ENCODE results near the gene POU2AF3.

POU2AF3 gene

DNA sequence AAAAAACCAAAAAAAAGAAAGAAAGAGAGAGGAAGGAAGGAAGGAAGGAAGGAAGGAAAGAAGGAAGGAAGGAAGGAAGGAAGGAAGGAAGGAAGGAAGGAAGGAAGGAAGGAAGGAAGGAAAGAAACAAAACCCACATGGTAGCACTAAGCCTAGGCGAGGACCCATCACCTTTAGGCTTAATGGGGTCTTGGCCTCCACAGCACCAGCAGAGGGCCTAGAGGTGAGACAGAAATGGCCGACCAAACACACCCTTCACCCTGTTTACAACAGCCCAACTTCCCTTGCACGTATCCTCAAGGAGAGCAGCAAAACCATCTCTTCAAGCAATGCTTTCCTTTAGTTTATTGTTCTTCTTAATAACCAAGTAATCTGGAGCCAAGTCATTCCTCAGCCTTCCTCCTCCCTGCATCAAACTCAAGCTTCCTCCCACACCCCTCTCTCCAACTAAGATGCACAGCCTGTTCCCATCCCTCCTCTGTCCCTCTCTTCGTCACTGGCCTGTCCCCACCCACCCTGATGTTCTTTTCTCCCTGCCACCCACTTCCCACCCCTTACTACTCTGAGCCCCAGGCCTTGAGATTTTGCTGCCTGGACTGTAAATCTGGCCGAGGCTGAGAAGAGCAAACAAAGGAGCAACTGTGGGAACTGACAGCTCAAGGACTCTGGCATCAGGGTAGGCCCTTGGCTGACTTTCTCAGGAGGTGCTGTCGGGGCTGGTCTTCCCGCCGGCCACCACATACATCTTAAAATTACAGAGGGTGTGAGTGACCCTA is 54.8 kb downstream of the POU2AF3 start:
- no peaks in the 10 kb centered on the region for H3K9me2 ChIP-seq (replicated peaks; ENCODE audit: low read depth, low read length)
- no peak for TF ChIP-seq EZH2phosphoT487 (IDR thresholded peaks at IDR 0.05; ENCODE audit: borderline replicate concordance)
- TF ChIP-seq, protein P1, sequence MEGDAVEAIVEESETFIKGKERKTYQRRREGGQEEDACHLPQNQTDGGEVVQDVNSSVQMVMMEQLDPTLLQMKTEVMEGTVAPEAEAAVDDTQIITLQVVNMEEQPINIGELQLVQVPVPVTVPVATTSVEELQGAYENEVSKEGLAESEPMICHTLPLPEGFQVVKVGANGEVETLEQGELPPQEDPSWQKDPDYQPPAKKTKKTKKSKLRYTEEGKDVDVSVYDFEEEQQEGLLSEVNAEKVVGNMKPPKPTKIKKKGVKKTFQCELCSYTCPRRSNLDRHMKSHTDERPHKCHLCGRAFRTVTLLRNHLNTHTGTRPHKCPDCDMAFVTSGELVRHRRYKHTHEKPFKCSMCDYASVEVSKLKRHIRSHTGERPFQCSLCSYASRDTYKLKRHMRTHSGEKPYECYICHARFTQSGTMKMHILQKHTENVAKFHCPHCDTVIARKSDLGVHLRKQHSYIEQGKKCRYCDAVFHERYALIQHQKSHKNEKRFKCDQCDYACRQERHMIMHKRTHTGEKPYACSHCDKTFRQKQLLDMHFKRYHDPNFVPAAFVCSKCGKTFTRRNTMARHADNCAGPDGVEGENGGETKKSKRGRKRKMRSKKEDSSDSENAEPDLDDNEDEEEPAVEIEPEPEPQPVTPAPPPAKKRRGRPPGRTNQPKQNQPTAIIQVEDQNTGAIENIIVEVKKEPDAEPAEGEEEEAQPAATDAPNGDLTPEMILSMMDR (conservative IDR thresholded peaks at IDR 0.05; ENCODE audit: low read length), result no peak
- H3K36me3 ChIP-seq (ENCODE audit: insufficient read depth, low read length), result no peaks in the 10 kb centered on the region
- H3K27me3 ChIP-seq (ENCODE audit: insufficient read depth, low read length, poor library complexity, severe bottlenecking), result no peaks in the 10 kb centered on the region
- H4K20me1 ChIP-seq (ENCODE audit: insufficient read depth, low read length, poor library complexity, severe bottlenecking), result no peaks in the 10 kb centered on the region
- H3K9me3 ChIP-seq (ENCODE audit: insufficient read depth, low read depth, low read length), result no peaks in the 10 kb centered on the region
- no peak overlapping the region for H3K4me3 ChIP-seq (ENCODE audit: low read length, poor library complexity, severe bottlenecking)
- no peaks in the 10 kb centered on the region for H3K79me2 ChIP-seq (ENCODE audit: insufficient read depth, low read length)
- H3K9ac ChIP-seq (ENCODE audit: low read depth, low read length, poor library complexity, severe bottlenecking), result no peak overlapping the region
- H3K4me2 ChIP-seq (ENCODE audit: low read depth, low read length, poor library complexity, severe bottlenecking), result no peak overlapping the region
- H3F3A ChIP-seq (ENCODE audit: low read depth), result no peaks in the 10 kb centered on the region
- H3K4me1 ChIP-seq (ENCODE audit: insufficient read depth, low read length, poor library complexity, severe bottlenecking), result peaks cover 14% of the 10 kb centered on the region
- no peak overlapping the region for H2AFZ ChIP-seq (ENCODE audit: low read length)

GRCh38 chr11:111353776-111354600 is 55.6 kb downstream of the POU2AF3 start:
- TF ChIP-seq, protein P1 (conservative IDR thresholded peaks at IDR 0.05; ENCODE audit: low read length), result no peak
- no peak for TF ChIP-seq EZH2phosphoT487 (IDR thresholded peaks at IDR 0.05; ENCODE audit: borderline replicate concordance)
- Histone ChIP-seq H3K9me3 (ENCODE audit: insufficient read depth, low read depth, low read length) (no peaks in the 10 kb centered on the region), H4K20me1 (ENCODE audit: insufficient read depth, low read length, poor library complexity, severe bottlenecking) (no peaks in the 10 kb centered on the region), H3K27me3 (ENCODE audit: insufficient read depth, low read length, poor library complexity, severe bottlenecking) (no peaks in the 10 kb centered on the region), H3K9me2 (replicated peaks; ENCODE audit: low read depth, low read length) (no peaks in the 10 kb centered on the region), H3K36me3 (ENCODE audit: insufficient read depth, low read length) (no peaks in the 10 kb centered on the region), H3K4me3 (ENCODE audit: low read length, poor library complexity, severe bottlenecking) (no peak overlapping the region), H3F3A (ENCODE audit: low read depth) (no peaks in the 10 kb centered on the region), H3K79me2 (ENCODE audit: insufficient read depth, low read length) (no peaks in the 10 kb centered on the region), H2AFZ (ENCODE audit: low read length) (no peak overlapping the region), H3K4me1 (ENCODE audit: insufficient read depth, low read length, poor library complexity, severe bottlenecking) (peaks cover 14% of the 10 kb centered on the region), H3K9ac (ENCODE audit: low read depth, low read length, poor library complexity, severe bottlenecking) (no peak overlapping the region), H3K4me2 (ENCODE audit: low read depth, low read length, poor library complexity, severe bottlenecking) (no peak overlapping the region)

GRCh38 chr11:111354601-111354891 is 56.2 kb downstream of the POU2AF3 start:
- Histone ChIP-seq H3K4me2 (ENCODE audit: low read depth, low read length, poor library complexity, severe bottlenecking) (no peak overlapping the region), H2AFZ (ENCODE audit: low read length) (no peak overlapping the region), H3K36me3 (ENCODE audit: insufficient read depth, low read length) (no peaks in the 10 kb centered on the region), H3K9me3 (ENCODE audit: insufficient read depth, low read depth, low read length) (no peaks in the 10 kb centered on the region), H4K20me1 (ENCODE audit: insufficient read depth, low read length, poor library complexity, severe bottlenecking) (no peaks in the 10 kb centered on the region), H3K27me3 (ENCODE audit: insufficient read depth, low read length, poor library complexity, severe bottlenecking) (no peaks in the 10 kb centered on the region), H3F3A (ENCODE audit: low read depth) (no peaks in the 10 kb centered on the region), H3K9ac (ENCODE audit: low read depth, low read length, poor library complexity, severe bottlenecking) (no peak overlapping the region), H3K9me2 (replicated peaks; ENCODE audit: low read depth, low read length) (no peaks in the 10 kb centered on the region), H3K4me3 (ENCODE audit: low read length, poor library complexity, severe bottlenecking) (no peak overlapping the region), H3K4me1 (ENCODE audit: insufficient read depth, low read length, poor library complexity, severe bottlenecking) (peaks cover 14% of the 10 kb centered on the region), H3K79me2 (ENCODE audit: insufficient read depth, low read length) (no peaks in the 10 kb centered on the region)
- TF ChIP-seq EZH2phosphoT487 (IDR thresholded peaks at IDR 0.05; ENCODE audit: borderline replicate concordance), result no peak
- TF ChIP-seq, protein P1 (conservative IDR thresholded peaks at IDR 0.05; ENCODE audit: low read length), result no peak

All from Loucy (cell line).